GM12865 (cell line): ENCODE results near the gene CLASP1.

Source experiments
- DNase-seq: peaks from one replicate; pipeline ENCODE4 v3.0.0; 2010; ENCODE audit warnings: low read depth
- H3K4me3 ChIP-seq: 2 replicates; pipeline ENCODE4 v1.5.1; 2011; ENCODE audit warnings: mild to moderate bottlenecking, low read depth, low read length, control low read depth
- TF ChIP-seq, protein P1 (sequence below): IDR thresholded peaks from 2 replicates; pipeline ENCODE4 v1.5.1; 2011; ENCODE audit warnings: low read length, control low read depth, low read depth, inconsistent platforms; ENCODE audit not compliant: insufficient read depth; ENCODE audit errors: missing control alignments

Gene CLASP1

DNA sequence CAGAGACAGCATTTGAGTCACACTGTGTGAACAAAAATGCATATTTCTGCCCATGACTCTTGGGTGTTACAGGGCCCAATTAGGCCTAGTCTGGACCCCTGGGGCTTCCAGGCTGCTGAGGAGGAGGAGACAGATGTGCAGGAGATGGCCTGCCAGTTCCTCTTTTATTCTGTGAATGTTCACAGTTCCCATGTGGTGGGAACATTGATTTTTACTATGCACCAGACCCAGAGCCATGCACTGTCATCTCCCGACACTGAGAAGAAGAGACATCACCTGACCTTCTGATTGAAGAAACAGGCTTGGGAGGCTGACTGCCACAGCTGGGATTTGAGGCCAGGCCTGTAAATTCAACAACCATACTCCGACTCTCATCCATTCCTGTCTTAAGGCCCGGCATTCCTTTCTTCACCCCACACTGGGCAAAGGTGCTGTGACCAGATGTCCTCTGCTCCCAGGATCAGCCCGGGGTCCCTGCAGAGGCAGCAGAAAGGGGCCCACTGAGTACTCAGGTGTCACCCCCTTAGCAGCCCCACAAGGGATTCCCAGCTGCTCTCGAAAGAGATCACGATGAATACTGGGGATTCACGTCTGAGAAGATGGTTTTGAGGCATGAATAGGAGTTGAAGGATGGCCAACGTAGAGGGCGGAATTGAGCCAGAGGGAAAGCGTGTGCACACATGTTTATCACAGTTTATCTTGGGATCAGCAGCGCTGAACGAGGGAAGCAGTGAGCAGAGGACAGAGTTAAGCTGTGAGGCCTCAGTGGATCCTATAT, 360.6 kb downstream of the CLASP1 start:
- H3K4me3 ChIP-seq = no peak overlapping the region
- DNase-seq = no peak
- TF ChIP-seq, protein P1, sequence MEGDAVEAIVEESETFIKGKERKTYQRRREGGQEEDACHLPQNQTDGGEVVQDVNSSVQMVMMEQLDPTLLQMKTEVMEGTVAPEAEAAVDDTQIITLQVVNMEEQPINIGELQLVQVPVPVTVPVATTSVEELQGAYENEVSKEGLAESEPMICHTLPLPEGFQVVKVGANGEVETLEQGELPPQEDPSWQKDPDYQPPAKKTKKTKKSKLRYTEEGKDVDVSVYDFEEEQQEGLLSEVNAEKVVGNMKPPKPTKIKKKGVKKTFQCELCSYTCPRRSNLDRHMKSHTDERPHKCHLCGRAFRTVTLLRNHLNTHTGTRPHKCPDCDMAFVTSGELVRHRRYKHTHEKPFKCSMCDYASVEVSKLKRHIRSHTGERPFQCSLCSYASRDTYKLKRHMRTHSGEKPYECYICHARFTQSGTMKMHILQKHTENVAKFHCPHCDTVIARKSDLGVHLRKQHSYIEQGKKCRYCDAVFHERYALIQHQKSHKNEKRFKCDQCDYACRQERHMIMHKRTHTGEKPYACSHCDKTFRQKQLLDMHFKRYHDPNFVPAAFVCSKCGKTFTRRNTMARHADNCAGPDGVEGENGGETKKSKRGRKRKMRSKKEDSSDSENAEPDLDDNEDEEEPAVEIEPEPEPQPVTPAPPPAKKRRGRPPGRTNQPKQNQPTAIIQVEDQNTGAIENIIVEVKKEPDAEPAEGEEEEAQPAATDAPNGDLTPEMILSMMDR = no peak

DNA sequence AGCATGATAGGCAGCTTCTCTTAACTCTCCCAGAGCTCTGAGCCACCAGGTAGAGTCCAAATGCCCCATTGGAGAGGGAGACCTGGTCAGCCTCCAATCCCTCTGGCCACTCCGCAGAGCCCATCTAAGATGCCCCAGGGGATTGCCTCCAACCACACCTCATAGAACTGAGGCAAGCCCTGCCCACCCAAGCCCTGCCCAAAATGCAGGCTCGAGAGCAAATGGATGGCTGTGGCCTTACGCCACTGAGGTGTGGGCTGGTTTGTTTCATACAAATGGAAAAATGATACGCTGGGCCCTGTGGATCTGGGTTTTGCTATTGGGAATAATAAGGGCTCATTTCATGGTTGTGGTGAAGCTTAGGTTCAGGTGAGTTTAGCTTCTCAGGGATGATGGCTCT, 361.3 kb downstream of the CLASP1 start:
- TF ChIP-seq, protein P1 = no peak
- H3K4me3 ChIP-seq = no peak overlapping the region
- no peak for DNase-seq
